ENCODE data around the gene CHD2. TPM values are rescaled to one million over a fixed set of nuclear protein-coding genes. Genes with fewer than 3 reads are reported as not detected.

Gene CHD2
- total RNA-seq, 1 experiment from 2014 or later, result 37.3 TPM

- peaks cover 67% of the 10 kb centered on the region for H3K4me1 ChIP-seq (ENCODE audit: low read length)
- H3K27me3 ChIP-seq (ENCODE audit: low read length), result no peaks in the 10 kb centered on the region
- peak overlapping the region; percentile 83 for H3K27ac ChIP-seq (ENCODE audit: low read length)
- H3K4me2 ChIP-seq (ENCODE audit: low read depth, low read length, poor library complexity, severe bottlenecking), result peak overlapping the region; percentile 83
- DNase-seq, result no peak
- peaks cover 3% of the 10 kb centered on the region; the same call in 1 of the 2 replicates for H3K36me3 ChIP-seq (ENCODE audit: insufficient read depth, low read length)
- peak overlapping the region; percentile 75; the same call in 1 of the 2 replicates for H3K9ac ChIP-seq (ENCODE audit: low read length)
- H2AFZ ChIP-seq (ENCODE audit: low read length), result no peak overlapping the region
- H3K4me3 ChIP-seq (ENCODE audit: low read length), result peak overlapping the region; percentile 69; the same call in 1 of the 2 replicates
- H3K9me2 ChIP-seq (replicated peaks; ENCODE audit: insufficient read depth, low read length), result no peaks in the 10 kb centered on the region
- peaks cover 84% of the 10 kb centered on the region for H3K79me2 ChIP-seq (ENCODE audit: low read length)
- peaks cover 13% of the 10 kb centered on the region; the same call in 1 of the 2 replicates for H4K20me1 ChIP-seq (ENCODE audit: insufficient read depth, low read depth, low read length)
- H3K9me3 ChIP-seq (ENCODE audit: low read length), result no peaks in the 10 kb centered on the region
Observed at GRCh38 chr15:92906020-92906419, 5.9 kb downstream of the CHD2 start.

GRCh38 chr15:92906563-92907081 is 6.5 kb downstream of the CHD2 start:
- Histone ChIP-seq H3K9ac (ENCODE audit: low read length) (no peak overlapping the region), H3K4me1 (ENCODE audit: low read length) (peaks cover 61% of the 10 kb centered on the region), H3K36me3 (ENCODE audit: insufficient read depth, low read length) (peaks cover 3% of the 10 kb centered on the region; the same call in 1 of the 2 replicates), H3K79me2 (ENCODE audit: low read length) (peaks cover 84% of the 10 kb centered on the region), H4K20me1 (ENCODE audit: insufficient read depth, low read depth, low read length) (peaks cover 7% of the 10 kb centered on the region; the same call in 1 of the 2 replicates), H3K27ac (ENCODE audit: low read length) (peak overlapping the region; percentile 83), H3K27me3 (ENCODE audit: low read length) (no peaks in the 10 kb centered on the region), H2AFZ (ENCODE audit: low read length) (no peak overlapping the region), H3K9me3 (ENCODE audit: low read length) (no peaks in the 10 kb centered on the region), H3K9me2 (replicated peaks; ENCODE audit: insufficient read depth, low read length) (no peaks in the 10 kb centered on the region), H3K4me2 (ENCODE audit: low read depth, low read length, poor library complexity, severe bottlenecking) (peak overlapping the region; percentile 83), H3K4me3 (ENCODE audit: low read length) (no peak overlapping the region)
- no peak for DNase-seq

GRCh38 chr15:92907229-92907628 is 7.1 kb downstream of the CHD2 start:
- H3K36me3 ChIP-seq (ENCODE audit: insufficient read depth, low read length), result no peaks in the 10 kb centered on the region; the same call in 1 of the 2 replicates
- no peaks in the 10 kb centered on the region for H3K27me3 ChIP-seq (ENCODE audit: low read length)
- H3K27ac ChIP-seq (ENCODE audit: low read length), result peak overlapping the region; percentile 83
- no peak for DNase-seq
- no peaks in the 10 kb centered on the region for H3K9me2 ChIP-seq (replicated peaks; ENCODE audit: insufficient read depth, low read length)
- no peak overlapping the region for H3K4me3 ChIP-seq (ENCODE audit: low read length)
- no peaks in the 10 kb centered on the region for H3K9me3 ChIP-seq (ENCODE audit: low read length)
- H2AFZ ChIP-seq (ENCODE audit: low read length), result no peak overlapping the region
- peaks cover 55% of the 10 kb centered on the region for H3K4me1 ChIP-seq (ENCODE audit: low read length)
- peaks cover 85% of the 10 kb centered on the region for H3K79me2 ChIP-seq (ENCODE audit: low read length)
- peaks cover 5% of the 10 kb centered on the region; the same call in 1 of the 2 replicates for H4K20me1 ChIP-seq (ENCODE audit: insufficient read depth, low read depth, low read length)
- no peak overlapping the region for H3K9ac ChIP-seq (ENCODE audit: low read length)
- peak overlapping the region; percentile 83 for H3K4me2 ChIP-seq (ENCODE audit: low read depth, low read length, poor library complexity, severe bottlenecking)

- Histone ChIP-seq H3K4me2 (ENCODE audit: low read depth, low read length, poor library complexity, severe bottlenecking) (no peak overlapping the region), H4K20me1 (ENCODE audit: insufficient read depth, low read depth, low read length) (peaks cover under 1% of the 10 kb centered on the region; the same call in 1 of the 2 replicates), H3K36me3 (ENCODE audit: insufficient read depth, low read length) (no peaks in the 10 kb centered on the region; the same call in 1 of the 2 replicates), H3K4me1 (ENCODE audit: low read length) (peaks cover 49% of the 10 kb centered on the region), H3K79me2 (ENCODE audit: low read length) (peaks cover 87% of the 10 kb centered on the region), H3K4me3 (ENCODE audit: low read length) (no peak overlapping the region), H3K27ac (ENCODE audit: low read length) (peak overlapping the region; percentile 83; the same call in 1 of the 2 replicates), H3K9ac (ENCODE audit: low read length) (no peak overlapping the region), H3K27me3 (ENCODE audit: low read length) (no peaks in the 10 kb centered on the region), H2AFZ (ENCODE audit: low read length) (no peak overlapping the region), H3K9me3 (ENCODE audit: low read length) (no peaks in the 10 kb centered on the region), H3K9me2 (replicated peaks; ENCODE audit: insufficient read depth, low read length) (no peaks in the 10 kb centered on the region)
- DNase-seq, result no peak
Observed at GRCh38 chr15:92907896-92908712, 8.0 kb downstream of the CHD2 start.

GRCh38 chr15:92908713-92909057 is 8.6 kb downstream of the CHD2 start:
- Histone ChIP-seq H3K4me2 (ENCODE audit: low read depth, low read length, poor library complexity, severe bottlenecking) (no peak overlapping the region), H4K20me1 (ENCODE audit: insufficient read depth, low read depth, low read length) (no peaks in the 10 kb centered on the region), H3K4me3 (ENCODE audit: low read length) (no peak overlapping the region), H3K9me2 (replicated peaks; ENCODE audit: insufficient read depth, low read length) (no peaks in the 10 kb centered on the region), H3K9ac (ENCODE audit: low read length) (no peak overlapping the region), H3K4me1 (ENCODE audit: low read length) (peaks cover 48% of the 10 kb centered on the region), H3K27ac (ENCODE audit: low read length) (no peak overlapping the region), H3K27me3 (ENCODE audit: low read length) (no peaks in the 10 kb centered on the region), H3K9me3 (ENCODE audit: low read length) (no peaks in the 10 kb centered on the region), H2AFZ (ENCODE audit: low read length) (no peak overlapping the region), H3K79me2 (ENCODE audit: low read length) (peaks cover 90% of the 10 kb centered on the region), H3K36me3 (ENCODE audit: insufficient read depth, low read length) (no peaks in the 10 kb centered on the region; the same call in 1 of the 2 replicates)
- no peak for DNase-seq

- Histone ChIP-seq H3K27me3 (ENCODE audit: low read length) (no peaks in the 10 kb centered on the region), H2AFZ (ENCODE audit: low read length) (no peak overlapping the region), H3K4me1 (ENCODE audit: low read length) (peaks cover 51% of the 10 kb centered on the region), H3K36me3 (ENCODE audit: insufficient read depth, low read length) (no peaks in the 10 kb centered on the region; the same call in 1 of the 2 replicates), H3K27ac (ENCODE audit: low read length) (no peak overlapping the region), H4K20me1 (ENCODE audit: insufficient read depth, low read depth, low read length) (no peaks in the 10 kb centered on the region), H3K4me2 (ENCODE audit: low read depth, low read length, poor library complexity, severe bottlenecking) (no peak overlapping the region), H3K9me3 (ENCODE audit: low read length) (no peaks in the 10 kb centered on the region), H3K4me3 (ENCODE audit: low read length) (no peak overlapping the region), H3K9me2 (replicated peaks; ENCODE audit: insufficient read depth, low read length) (no peaks in the 10 kb centered on the region), H3K9ac (ENCODE audit: low read length) (no peak overlapping the region), H3K79me2 (ENCODE audit: low read length) (peaks cover 96% of the 10 kb centered on the region)
- DNase-seq, result no peak
Observed at GRCh38 chr15:92909136-92909781, 9.1 kb downstream of the CHD2 start.

GRCh38 chr15:92910451-92910850 is 10.3 kb downstream of the CHD2 start:
- Histone ChIP-seq H2AFZ (ENCODE audit: low read length) (no peak overlapping the region), H3K79me2 (ENCODE audit: low read length) (peaks cover 92% of the 10 kb centered on the region), H3K27me3 (ENCODE audit: low read length) (no peaks in the 10 kb centered on the region), H3K4me2 (ENCODE audit: low read depth, low read length, poor library complexity, severe bottlenecking) (no peak overlapping the region), H3K4me1 (ENCODE audit: low read length) (peaks cover 49% of the 10 kb centered on the region), H4K20me1 (ENCODE audit: insufficient read depth, low read depth, low read length) (no peaks in the 10 kb centered on the region), H3K36me3 (ENCODE audit: insufficient read depth, low read length) (no peaks in the 10 kb centered on the region; the same call in 1 of the 2 replicates), H3K9me2 (replicated peaks; ENCODE audit: insufficient read depth, low read length) (no peaks in the 10 kb centered on the region), H3K4me3 (ENCODE audit: low read length) (no peak overlapping the region), H3K9ac (ENCODE audit: low read length) (no peak overlapping the region), H3K9me3 (ENCODE audit: low read length) (no peaks in the 10 kb centered on the region), H3K27ac (ENCODE audit: low read length) (peak overlapping the region; percentile 28; the same call in 1 of the 2 replicates)
- no peak for DNase-seq

GRCh38 chr15:92914103-92914499 is 14.0 kb downstream of the CHD2 start:
- Histone ChIP-seq H3K79me2 (ENCODE audit: low read length) (peaks cover 69% of the 10 kb centered on the region), H3K4me1 (ENCODE audit: low read length) (peaks cover 30% of the 10 kb centered on the region), H3K27ac (ENCODE audit: low read length) (peak overlapping the region; percentile 68), H3K36me3 (ENCODE audit: insufficient read depth, low read length) (peaks cover 3% of the 10 kb centered on the region; the same call in 1 of the 2 replicates), H3K27me3 (ENCODE audit: low read length) (no peaks in the 10 kb centered on the region), H3K9me2 (replicated peaks; ENCODE audit: insufficient read depth, low read length) (no peaks in the 10 kb centered on the region), H4K20me1 (ENCODE audit: insufficient read depth, low read depth, low read length) (no peaks in the 10 kb centered on the region), H2AFZ (ENCODE audit: low read length) (no peak overlapping the region), H3K9ac (ENCODE audit: low read length) (no peak overlapping the region), H3K4me2 (ENCODE audit: low read depth, low read length, poor library complexity, severe bottlenecking) (no peak overlapping the region), H3K9me3 (ENCODE audit: low read length) (no peaks in the 10 kb centered on the region), H3K4me3 (ENCODE audit: low read length) (no peak overlapping the region)
- no peak for DNase-seq

Data from Karpas-422 (cell line).